ENCODE data around the gene NAV2.

The NAV2 gene

GRCh38 chr11:20013346-20014066, 300.9 kb downstream of the NAV2 start:
- no peak for DNase-seq

DNA sequence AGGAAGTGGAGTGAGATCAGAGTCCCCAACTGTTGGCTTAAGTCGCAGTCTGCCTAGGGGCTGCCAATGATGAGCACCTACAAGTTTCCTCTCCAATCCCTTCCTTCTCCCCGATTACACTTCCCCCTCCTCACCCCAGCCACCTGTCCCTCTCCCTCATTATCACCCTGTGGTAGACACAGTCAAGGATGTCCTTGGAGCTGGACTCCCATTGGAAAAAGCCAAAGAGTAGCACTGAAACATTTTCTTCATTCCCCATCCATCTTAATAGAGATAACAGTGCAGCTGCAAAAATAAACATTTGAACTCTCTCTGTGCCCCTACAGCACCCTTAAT, 301.4 kb downstream of the NAV2 start:
- no peak for DNase-seq

DNA sequence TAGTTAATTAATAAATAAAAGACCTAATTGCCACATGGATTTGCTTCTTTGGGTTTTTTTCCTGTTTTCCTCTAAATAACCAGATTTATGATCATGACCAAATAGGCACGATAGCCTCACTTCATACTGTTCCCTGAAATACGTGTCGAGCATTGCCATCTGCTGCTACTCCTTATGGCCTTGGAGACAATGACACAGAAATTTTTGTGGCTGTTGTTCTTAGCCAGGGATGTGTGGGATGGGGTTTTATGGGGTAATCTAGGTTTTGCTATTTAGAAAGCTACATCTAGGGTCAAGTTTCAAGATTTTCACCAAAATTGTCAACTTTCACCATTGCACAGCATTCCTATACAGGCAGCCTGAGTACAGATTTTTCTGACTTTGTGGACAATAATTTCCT, 302.5 kb downstream of the NAV2 start:
- DNase-seq: no peak

- no peak for DNase-seq
These were observed 303.1 kb downstream of the NAV2 start for GRCh38 chr11:20015529-20016427.

DNA sequence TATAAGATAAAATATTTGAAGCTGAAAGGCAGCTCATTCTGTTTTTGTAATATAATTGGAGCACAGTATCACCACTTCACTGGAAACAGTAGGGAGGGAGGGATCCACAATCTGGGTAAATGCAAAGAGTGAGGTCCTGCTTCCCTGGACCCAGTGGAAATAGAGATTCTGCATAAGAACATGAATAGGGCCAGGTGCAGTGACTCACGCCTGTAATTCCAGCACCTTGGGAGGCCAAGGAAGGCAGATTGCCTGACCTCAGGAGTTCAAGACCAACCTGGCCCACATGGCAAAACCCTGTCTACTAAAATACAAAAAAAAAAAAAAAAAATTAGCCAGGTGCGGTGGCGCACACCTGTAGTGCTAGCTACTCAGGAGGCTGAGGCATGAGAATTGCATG, 303.9 kb downstream of the NAV2 start:
- DNase-seq: no peak

- no peak for DNase-seq
These were observed 304.7 kb downstream of the NAV2 start for GRCh38 chr11:20017320-20017719.

DNA sequence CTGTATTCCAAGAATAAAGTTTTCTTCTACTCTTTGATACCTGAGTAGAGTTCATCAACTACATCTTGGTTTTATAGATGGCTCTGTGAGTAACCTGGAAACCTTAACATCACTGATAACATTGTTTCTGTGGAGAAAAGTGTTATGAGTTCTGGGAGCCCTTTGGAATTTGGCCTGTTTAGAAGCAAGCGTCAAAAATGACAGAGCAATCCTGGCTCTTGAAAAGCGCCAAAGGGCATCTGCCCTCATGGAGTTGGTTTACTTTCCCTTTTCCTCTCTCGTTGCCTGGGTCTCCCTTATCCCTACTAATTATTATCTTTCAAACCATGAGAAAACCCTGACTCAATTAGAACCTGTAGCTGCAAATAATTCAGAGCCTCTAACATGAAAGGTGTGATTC, 307.6 kb downstream of the NAV2 start:
- DNase-seq: no peak

- no peak for DNase-seq
These were observed 308.1 kb downstream of the NAV2 start for GRCh38 chr11:20020716-20021115.

DNA sequence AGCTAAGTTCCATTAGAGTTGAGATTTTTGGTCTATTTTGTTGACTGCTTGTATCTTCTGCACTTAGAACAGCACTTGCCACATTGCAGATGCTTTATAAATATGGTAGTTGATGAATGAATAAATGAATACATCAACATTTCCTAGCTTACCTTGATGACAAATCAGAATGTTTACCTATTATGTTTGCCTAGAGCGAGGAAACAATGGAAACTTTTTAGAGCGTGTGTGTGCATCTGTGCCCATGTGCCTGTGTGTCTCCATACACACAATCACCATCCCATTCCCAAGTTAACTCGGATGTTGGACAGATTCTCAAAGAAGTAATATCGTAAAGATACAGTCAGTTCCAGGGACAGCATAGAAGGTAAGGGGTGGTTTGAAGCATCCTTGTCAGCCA, 308.6 kb downstream of the NAV2 start:
- DNase-seq: no peak

DNA sequence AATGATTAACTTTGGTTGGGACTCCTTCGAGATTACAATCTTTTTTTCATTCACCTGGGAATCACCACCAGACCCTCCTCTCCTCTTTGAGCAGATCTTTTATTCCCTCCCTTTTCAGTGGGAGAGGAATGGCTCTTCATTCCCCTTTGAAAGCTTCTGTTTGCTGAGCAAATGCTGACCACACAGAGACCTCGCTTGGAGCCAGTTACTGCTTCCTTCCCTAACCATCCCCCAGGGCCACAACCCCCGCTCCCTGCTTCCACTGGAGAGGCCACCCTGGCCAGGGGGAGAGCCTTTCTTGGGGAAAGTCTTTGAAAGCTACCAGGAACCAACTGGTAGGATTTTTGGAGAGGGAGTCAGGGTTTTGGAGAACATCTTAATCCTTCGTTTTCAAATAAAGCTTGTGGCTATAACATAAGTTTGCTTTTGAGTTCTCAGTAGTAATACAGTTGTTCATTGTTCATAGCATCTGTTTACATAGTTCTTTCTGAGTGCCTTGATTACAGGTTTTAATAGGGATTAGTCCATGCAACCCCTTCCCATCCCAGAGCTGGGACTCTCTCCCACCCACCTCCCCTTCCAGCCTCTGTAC, 309.2 kb downstream of the NAV2 start:
- DNase-seq: no peak

- DNase-seq: no peak
These were observed 309.9 kb downstream of the NAV2 start for GRCh38 chr11:20022363-20023081.

DNA sequence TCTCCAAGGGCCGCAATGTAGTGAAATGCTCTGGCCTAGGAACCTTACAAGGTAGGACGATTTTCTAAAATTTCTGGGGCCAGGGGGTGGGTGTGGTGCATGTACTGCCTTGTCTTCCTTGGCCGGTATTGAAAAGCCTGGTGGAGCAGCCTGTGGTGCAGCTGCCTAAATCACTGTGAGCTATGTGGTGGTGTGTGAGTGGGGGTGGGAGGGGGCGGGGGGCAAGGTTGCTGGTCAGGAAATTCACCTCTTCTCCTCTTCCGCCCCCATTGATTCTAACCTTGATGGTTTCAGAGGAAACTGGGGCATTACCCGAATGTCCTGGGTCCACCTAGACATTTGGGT, 310.4 kb downstream of the NAV2 start:
- no peak for DNase-seq

- no peak for DNase-seq
These were observed 311.7 kb downstream of the NAV2 start for GRCh38 chr11:20024172-20024935.

DNA sequence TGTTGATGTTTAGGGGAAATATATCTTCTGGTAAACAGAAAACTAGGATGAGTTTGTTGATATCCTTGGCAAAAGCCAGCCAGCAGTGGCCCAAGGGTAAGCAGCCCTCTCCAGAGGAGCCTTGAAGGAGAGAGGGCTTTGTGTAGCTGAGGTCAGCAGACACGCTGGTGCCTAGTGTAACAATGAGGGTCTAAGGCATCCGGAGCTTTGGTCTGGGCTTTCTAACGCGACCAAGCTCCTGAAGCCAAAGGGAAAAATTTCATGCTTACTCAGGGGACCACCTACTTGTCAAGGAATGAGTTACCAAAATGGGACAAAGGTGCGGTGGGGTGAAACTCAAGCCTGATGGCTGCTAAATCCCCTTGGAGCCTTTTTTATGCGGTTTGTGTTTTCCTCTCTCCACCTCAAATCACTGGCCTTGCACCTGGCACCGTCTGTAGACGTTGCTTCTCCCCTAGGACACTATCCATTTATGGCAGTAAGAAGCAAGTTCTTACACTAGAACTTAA, 312.7 kb downstream of the NAV2 start:
- DNase-seq: no peak

GRCh38 chr11:20026629-20027555, 314.3 kb downstream of the NAV2 start:
- no peak for DNase-seq

DNA sequence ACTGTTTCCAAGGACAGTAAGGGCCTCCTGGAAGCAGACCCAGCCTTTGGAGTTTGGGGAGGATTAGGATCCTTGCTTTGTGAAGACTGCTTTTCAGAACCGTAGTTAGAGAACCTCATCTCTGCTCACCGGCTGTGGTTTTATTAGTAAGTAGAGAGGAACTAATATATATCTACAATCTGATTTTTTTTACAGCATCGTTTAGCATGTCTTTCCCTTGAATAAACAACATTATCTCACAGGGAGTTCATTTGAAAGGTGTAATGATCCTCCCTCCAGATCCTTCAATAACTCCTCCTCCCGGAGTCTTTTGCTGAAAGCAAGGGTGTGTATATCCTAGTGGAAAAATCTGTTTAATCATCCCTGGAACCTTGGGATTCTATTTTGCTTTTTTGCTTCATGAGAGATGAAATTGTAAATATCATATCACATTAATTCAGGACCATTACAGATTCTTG, 314.9 kb downstream of the NAV2 start:
- no peak for DNase-seq

GRCh38 chr11:20029193-20029592, 316.6 kb downstream of the NAV2 start:
- DNase-seq: no peak

DNA sequence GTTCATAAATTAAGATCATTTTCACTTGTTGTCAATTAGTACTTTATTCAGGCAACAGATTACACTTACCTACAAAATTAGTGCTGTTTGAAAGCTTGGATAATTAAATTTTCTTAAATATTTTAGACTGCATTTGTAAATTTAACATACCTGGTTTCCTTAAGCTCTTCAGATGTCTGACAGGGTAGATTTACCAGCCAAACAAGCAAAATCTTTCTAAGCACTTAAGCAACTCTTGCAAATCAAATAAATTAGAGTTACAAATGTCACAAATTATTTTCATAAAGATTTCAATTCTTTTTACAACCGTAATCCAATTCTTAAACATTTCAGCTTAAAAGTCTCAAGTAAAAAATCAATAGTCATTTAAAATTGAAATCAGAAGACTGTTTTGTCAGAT, 317.8 kb downstream of the NAV2 start:
- no peak for DNase-seq

DNA sequence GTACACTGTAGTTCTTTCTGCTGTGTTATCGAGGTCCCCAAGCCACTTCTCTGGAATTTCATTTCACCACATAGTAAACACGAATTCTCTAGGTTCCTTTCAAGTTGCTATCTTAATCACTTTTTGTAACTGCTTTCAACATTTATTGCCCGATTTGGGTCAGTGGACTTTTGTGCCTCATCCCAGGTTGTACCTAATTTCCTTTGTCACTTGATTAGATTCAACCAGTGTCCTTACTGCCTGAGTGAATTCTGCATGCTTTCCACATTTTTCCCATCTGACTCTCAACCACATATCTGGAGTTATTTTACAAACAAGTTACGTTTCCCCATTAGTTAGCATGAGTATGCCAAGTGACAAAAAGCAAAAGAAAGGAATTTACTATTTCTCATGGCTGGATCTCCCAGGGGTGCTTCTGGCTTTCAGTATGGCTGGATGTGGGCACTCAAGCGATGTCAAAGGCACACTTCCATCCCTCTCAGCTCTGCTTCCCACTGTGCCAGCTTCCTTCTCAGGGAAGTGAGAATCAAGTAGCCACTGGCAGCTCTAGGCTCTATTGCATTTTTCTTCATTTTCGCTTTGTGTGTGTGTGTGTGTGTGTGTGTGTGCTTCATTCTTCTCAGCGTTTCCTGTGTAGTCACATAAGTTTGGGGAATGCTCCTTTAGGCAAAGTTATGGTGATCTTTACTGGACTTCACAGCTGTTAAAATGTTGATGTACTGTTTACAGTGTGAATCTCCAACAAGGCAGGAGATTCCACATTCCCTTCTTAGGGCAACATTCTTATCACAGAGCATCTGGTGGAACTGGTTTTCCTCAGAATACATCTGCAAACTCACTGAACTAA, 318.7 kb downstream of the NAV2 start:
- no peak for DNase-seq

- no peak for DNase-seq
These were observed 319.5 kb downstream of the NAV2 start for GRCh38 chr11:20032127-20032526.

Measured in activated gamma-delta T cell treated with Interleukin-2 at 50 U/mL for 16 hours (primary cell).